Subcutaneous adipose tissue (tissue), 4 donors: Measurements from ENCODE around the gene DSG3. TPM values are rescaled to one million over a fixed set of nuclear protein-coding genes. Genes with fewer than 3 reads are reported as not detected.

ENCODE experiments used
- total RNA-seq, 4 donors: library from RNA; depleted of rRNA; stranded (reverse); fragments of >200 nt; gene quantifications; one replicate each; pipeline ENCODE4 v1.1.0, GENCODE V29; 2016
- TF ChIP-seq, protein P1 (sequence below): fragments of 450-650 bp; IDR thresholded peaks from one replicate; pipeline ENCODE4 v1.5.1; 2016; ENCODE audit warnings: low read depth, mild to moderate bottlenecking, control low read depth, antibody characterized with exemption, moderate library complexity

DSG3 gene
- total RNA-seq, 4 donors from 2014 or later: not detected

- TF ChIP-seq, protein P1, sequence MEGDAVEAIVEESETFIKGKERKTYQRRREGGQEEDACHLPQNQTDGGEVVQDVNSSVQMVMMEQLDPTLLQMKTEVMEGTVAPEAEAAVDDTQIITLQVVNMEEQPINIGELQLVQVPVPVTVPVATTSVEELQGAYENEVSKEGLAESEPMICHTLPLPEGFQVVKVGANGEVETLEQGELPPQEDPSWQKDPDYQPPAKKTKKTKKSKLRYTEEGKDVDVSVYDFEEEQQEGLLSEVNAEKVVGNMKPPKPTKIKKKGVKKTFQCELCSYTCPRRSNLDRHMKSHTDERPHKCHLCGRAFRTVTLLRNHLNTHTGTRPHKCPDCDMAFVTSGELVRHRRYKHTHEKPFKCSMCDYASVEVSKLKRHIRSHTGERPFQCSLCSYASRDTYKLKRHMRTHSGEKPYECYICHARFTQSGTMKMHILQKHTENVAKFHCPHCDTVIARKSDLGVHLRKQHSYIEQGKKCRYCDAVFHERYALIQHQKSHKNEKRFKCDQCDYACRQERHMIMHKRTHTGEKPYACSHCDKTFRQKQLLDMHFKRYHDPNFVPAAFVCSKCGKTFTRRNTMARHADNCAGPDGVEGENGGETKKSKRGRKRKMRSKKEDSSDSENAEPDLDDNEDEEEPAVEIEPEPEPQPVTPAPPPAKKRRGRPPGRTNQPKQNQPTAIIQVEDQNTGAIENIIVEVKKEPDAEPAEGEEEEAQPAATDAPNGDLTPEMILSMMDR: no peak
These were observed 15.2 kb upstream of the DSG3 start for GRCh38 chr18:31432316-31432715.

DNA sequence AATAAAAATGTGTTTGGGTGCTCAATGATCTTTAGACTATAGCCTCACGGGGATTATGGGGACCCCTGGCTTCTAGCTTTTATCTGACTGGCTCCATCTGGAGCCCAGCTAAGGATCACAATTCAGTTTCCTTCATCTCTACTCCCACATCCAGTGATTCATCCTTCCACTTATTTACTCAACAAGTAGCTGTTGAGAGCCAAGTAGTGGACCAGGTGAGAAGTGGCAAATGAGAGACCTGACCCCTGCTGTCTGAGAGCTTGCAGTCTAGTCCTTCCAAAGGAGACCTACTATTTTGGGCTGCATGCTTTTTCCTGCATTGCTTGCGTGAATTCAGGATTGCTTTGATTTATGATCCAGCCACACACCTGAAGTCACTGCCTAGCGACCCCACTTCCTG is 10.7 kb upstream of the DSG3 start:
- TF ChIP-seq, protein P1: no peak

DNA sequence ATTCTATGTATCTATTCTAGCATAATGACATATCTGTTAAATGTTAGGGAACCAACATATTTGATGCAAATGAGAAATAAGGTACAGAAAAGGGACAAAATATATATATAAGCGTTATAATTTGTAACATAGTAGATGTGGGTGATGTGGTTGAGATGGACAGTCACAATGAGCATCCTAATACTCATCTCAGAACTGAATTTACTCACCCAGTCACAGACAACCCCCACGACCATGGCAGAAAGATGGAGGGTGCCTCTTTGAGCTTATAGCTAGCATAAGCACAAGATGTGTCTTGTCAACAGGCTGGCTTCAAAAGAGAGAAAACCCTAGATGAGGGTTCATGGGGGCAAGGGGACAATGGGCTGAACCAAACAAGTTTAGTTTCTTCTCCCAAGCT is 9.1 kb upstream of the DSG3 start:
- TF ChIP-seq, protein P1: no peak

- TF ChIP-seq, protein P1: no peak
These were observed 7.7 kb upstream of the DSG3 start for GRCh38 chr18:31439807-31440325.

GRCh38 chr18:31440787-31441186 is 6.8 kb upstream of the DSG3 start:
- TF ChIP-seq, protein P1: no peak

GRCh38 chr18:31441493-31441892 is 6.0 kb upstream of the DSG3 start:
- TF ChIP-seq, protein P1: no peak

DNA sequence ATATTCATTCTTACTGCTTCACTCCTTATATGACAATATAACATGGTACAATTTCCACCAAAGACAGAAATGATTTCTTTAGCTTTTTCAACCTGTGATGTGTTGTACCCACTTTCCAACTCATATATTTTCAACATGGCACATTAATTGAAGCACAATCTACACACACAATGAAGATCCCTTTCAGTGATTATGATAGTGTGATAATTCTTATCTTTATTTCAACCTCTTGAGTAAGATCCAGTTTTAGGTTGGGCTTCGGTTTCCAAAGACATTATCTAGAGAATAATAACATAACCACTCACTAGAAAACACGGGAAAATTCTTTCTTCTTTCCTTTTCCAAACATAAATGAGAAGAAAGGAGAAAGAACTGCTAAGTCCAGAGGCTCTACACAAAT is 3.4 kb upstream of the DSG3 start:
- TF ChIP-seq, protein P1: no peak
